ENCODE results near the gene COL4A2.

COL4A2 gene

GRCh38 chr13:110266983-110267382 lies 40.1 kb upstream of the COL4A2 start:
- no peaks in the 10 kb centered on the region for H3K4me1 Mint-ChIP-seq
- CTCF ChIA-PET, result no interaction called here

GRCh38 chr13:110268061-110268460 lies 39.0 kb upstream of the COL4A2 start:
- CTCF ChIA-PET, result interaction anchor here (0.8 kb wide), 1 partner anchor 11 kb away, joined by 3 read pairs; no protein-coding TSS in a partner anchor
- H3K9me3 Mint-ChIP-seq, result no peaks in the 10 kb centered on the region
- H3K27me3 Mint-ChIP-seq, result peaks cover 33% of the 10 kb centered on the region
- DNase-seq, result no peak
- H3K27ac Mint-ChIP-seq, result no peak overlapping the region
- H3K36me3 Mint-ChIP-seq, result no peaks in the 10 kb centered on the region
- H3K4me1 Mint-ChIP-seq, result no peaks in the 10 kb centered on the region
- no peak overlapping the region for H3K4me3 Mint-ChIP-seq

More at GRCh38 chr13:110266983-110267382, 40.1 kb upstream of the COL4A2 start:
- Mint-ChIP-seq H3K9me3 (no peaks in the 10 kb centered on the region), H3K36me3 (no peaks in the 10 kb centered on the region), H3K27ac (no peak overlapping the region), H3K27me3 (peaks cover 30% of the 10 kb centered on the region), H3K4me3 (no peak overlapping the region)
- DNase-seq, result no peak

GRCh38 chr13:110268576-110269185 lies 38.4 kb upstream of the COL4A2 start:
- Mint-ChIP-seq H3K4me3 (no peak overlapping the region), H3K36me3 (no peaks in the 10 kb centered on the region), H3K4me1 (no peaks in the 10 kb centered on the region), H3K27me3 (peaks cover 33% of the 10 kb centered on the region), H3K9me3 (no peaks in the 10 kb centered on the region), H3K27ac (no peak overlapping the region)
- CTCF ChIA-PET, result no interaction called here
- no peak for DNase-seq

GRCh38 chr13:110269509-110270185 lies 37.4 kb upstream of the COL4A2 start:
- no peaks in the 10 kb centered on the region for H3K9me3 Mint-ChIP-seq
- H3K27me3 Mint-ChIP-seq, result peaks cover 30% of the 10 kb centered on the region
- no peaks in the 10 kb centered on the region for H3K36me3 Mint-ChIP-seq
- CTCF ChIA-PET, result no interaction called here
- no peak for DNase-seq
- H3K4me1 Mint-ChIP-seq, result no peaks in the 10 kb centered on the region
- no peak overlapping the region for H3K27ac Mint-ChIP-seq
- H3K4me3 Mint-ChIP-seq, result no peak overlapping the region

- H3K9me3 Mint-ChIP-seq, result no peaks in the 10 kb centered on the region
- H3K27me3 Mint-ChIP-seq, result peaks cover 22% of the 10 kb centered on the region
- H3K4me3 Mint-ChIP-seq, result no peak overlapping the region
- H3K4me1 Mint-ChIP-seq, result no peaks in the 10 kb centered on the region
- CTCF ChIA-PET, result no interaction called here
- no peaks in the 10 kb centered on the region for H3K36me3 Mint-ChIP-seq
- H3K27ac Mint-ChIP-seq, result no peak overlapping the region
- no peak for DNase-seq
These were observed 36.6 kb upstream of the COL4A2 start for GRCh38 chr13:110270507-110270906.

GRCh38 chr13:110271313-110271712 lies 35.8 kb upstream of the COL4A2 start:
- no peaks in the 10 kb centered on the region for H3K36me3 Mint-ChIP-seq
- H3K4me3 Mint-ChIP-seq, result no peak overlapping the region
- CTCF ChIA-PET, result no interaction called here
- peaks cover 13% of the 10 kb centered on the region for H3K27me3 Mint-ChIP-seq
- H3K27ac Mint-ChIP-seq, result peak overlapping the region; percentile 8
- DNase-seq, result no peak
- no peaks in the 10 kb centered on the region for H3K4me1 Mint-ChIP-seq
- H3K9me3 Mint-ChIP-seq, result no peaks in the 10 kb centered on the region

- CTCF ChIA-PET, result no interaction called here
- Mint-ChIP-seq H3K4me1 (no peaks in the 10 kb centered on the region), H3K27me3 (peaks cover 8% of the 10 kb centered on the region), H3K27ac (no peak overlapping the region), H3K4me3 (no peak overlapping the region), H3K36me3 (no peaks in the 10 kb centered on the region), H3K9me3 (no peaks in the 10 kb centered on the region)
- no peak for DNase-seq
These were observed 34.9 kb upstream of the COL4A2 start for GRCh38 chr13:110272227-110272626.

GRCh38 chr13:110272651-110273050 lies 34.4 kb upstream of the COL4A2 start:
- no peak for DNase-seq
- Mint-ChIP-seq H3K9me3 (no peaks in the 10 kb centered on the region), H3K27ac (no peak overlapping the region), H3K36me3 (no peaks in the 10 kb centered on the region), H3K27me3 (peaks cover 5% of the 10 kb centered on the region), H3K4me1 (no peaks in the 10 kb centered on the region), H3K4me3 (no peak overlapping the region)
- CTCF ChIA-PET, result no interaction called here

- Mint-ChIP-seq H3K27me3 (peaks cover 5% of the 10 kb centered on the region), H3K4me3 (no peak overlapping the region), H3K27ac (no peak overlapping the region), H3K36me3 (no peaks in the 10 kb centered on the region), H3K9me3 (no peaks in the 10 kb centered on the region), H3K4me1 (no peaks in the 10 kb centered on the region)
- CTCF ChIA-PET, result no interaction called here
- no peak for DNase-seq
These were observed 33.8 kb upstream of the COL4A2 start for GRCh38 chr13:110273254-110273653.

GRCh38 chr13:110274687-110275086 lies 32.4 kb upstream of the COL4A2 start:
- Mint-ChIP-seq H3K27ac (no peak overlapping the region), H3K36me3 (no peaks in the 10 kb centered on the region), H3K9me3 (no peaks in the 10 kb centered on the region), H3K4me1 (no peaks in the 10 kb centered on the region), H3K27me3 (peaks cover 5% of the 10 kb centered on the region), H3K4me3 (no peak overlapping the region)
- no peak for DNase-seq
- CTCF ChIA-PET, result no interaction called here

- Mint-ChIP-seq H3K4me3 (no peak overlapping the region), H3K27me3 (peaks cover 5% of the 10 kb centered on the region), H3K27ac (no peak overlapping the region), H3K36me3 (no peaks in the 10 kb centered on the region), H3K4me1 (no peaks in the 10 kb centered on the region), H3K9me3 (no peaks in the 10 kb centered on the region)
- DNase-seq, result no peak
- CTCF ChIA-PET, result no interaction called here
These were observed 31.0 kb upstream of the COL4A2 start for GRCh38 chr13:110275931-110276552.

GRCh38 chr13:110276553-110276950 lies 30.5 kb upstream of the COL4A2 start:
- DNase-seq, result no peak
- Mint-ChIP-seq H3K9me3 (no peaks in the 10 kb centered on the region), H3K4me3 (no peak overlapping the region), H3K27me3 (peaks cover 5% of the 10 kb centered on the region), H3K4me1 (no peaks in the 10 kb centered on the region), H3K36me3 (no peaks in the 10 kb centered on the region), H3K27ac (no peak overlapping the region)
- CTCF ChIA-PET, result no interaction called here

- peaks cover 7% of the 10 kb centered on the region for H3K27me3 Mint-ChIP-seq
- H3K27ac Mint-ChIP-seq, result no peak overlapping the region
- H3K9me3 Mint-ChIP-seq, result no peaks in the 10 kb centered on the region
- H3K4me3 Mint-ChIP-seq, result no peak overlapping the region
- DNase-seq, result no peak
- CTCF ChIA-PET, result no interaction called here
- H3K4me1 Mint-ChIP-seq, result no peaks in the 10 kb centered on the region
- H3K36me3 Mint-ChIP-seq, result no peaks in the 10 kb centered on the region
These were observed 29.6 kb upstream of the COL4A2 start for GRCh38 chr13:110277357-110277975.

GRCh38 chr13:110278859-110279258 lies 28.2 kb upstream of the COL4A2 start:
- Mint-ChIP-seq H3K4me1 (no peaks in the 10 kb centered on the region), H3K36me3 (no peaks in the 10 kb centered on the region), H3K27me3 (peaks cover 4% of the 10 kb centered on the region), H3K9me3 (no peaks in the 10 kb centered on the region), H3K27ac (no peak overlapping the region), H3K4me3 (no peak overlapping the region)
- CTCF ChIA-PET, result interaction anchor here (0.7 kb wide), 1 partner anchor 11 kb away, joined by 3 read pairs; no protein-coding TSS in a partner anchor
- DNase-seq, result no peak

GRCh38 chr13:110279684-110280083 lies 27.4 kb upstream of the COL4A2 start:
- CTCF ChIA-PET, result interaction anchor here (0.7 kb wide), 1 partner anchor 12 kb away, joined by 3 read pairs; no protein-coding TSS in a partner anchor
- H3K4me3 Mint-ChIP-seq, result no peak overlapping the region
- no peaks in the 10 kb centered on the region for H3K9me3 Mint-ChIP-seq
- no peaks in the 10 kb centered on the region for H3K4me1 Mint-ChIP-seq
- H3K27me3 Mint-ChIP-seq, result peaks cover 5% of the 10 kb centered on the region
- H3K36me3 Mint-ChIP-seq, result no peaks in the 10 kb centered on the region
- no peak for DNase-seq
- no peak overlapping the region for H3K27ac Mint-ChIP-seq
